NCI-H345 (cell line): ENCODE results near the gene HNRNPA2B1.
"Not testable (repeated sequence)": the region's sequence is repeated elsewhere in the genome, so short reads cannot be mapped to it uniquely, and the experiment has no call there.

ENCODE experiments used
- DNase-seq: peaks from one replicate; lab custom pipeline; 2025; lab: John Stamatoyannopoulos, UW

The HNRNPA2B1 gene

DNA sequence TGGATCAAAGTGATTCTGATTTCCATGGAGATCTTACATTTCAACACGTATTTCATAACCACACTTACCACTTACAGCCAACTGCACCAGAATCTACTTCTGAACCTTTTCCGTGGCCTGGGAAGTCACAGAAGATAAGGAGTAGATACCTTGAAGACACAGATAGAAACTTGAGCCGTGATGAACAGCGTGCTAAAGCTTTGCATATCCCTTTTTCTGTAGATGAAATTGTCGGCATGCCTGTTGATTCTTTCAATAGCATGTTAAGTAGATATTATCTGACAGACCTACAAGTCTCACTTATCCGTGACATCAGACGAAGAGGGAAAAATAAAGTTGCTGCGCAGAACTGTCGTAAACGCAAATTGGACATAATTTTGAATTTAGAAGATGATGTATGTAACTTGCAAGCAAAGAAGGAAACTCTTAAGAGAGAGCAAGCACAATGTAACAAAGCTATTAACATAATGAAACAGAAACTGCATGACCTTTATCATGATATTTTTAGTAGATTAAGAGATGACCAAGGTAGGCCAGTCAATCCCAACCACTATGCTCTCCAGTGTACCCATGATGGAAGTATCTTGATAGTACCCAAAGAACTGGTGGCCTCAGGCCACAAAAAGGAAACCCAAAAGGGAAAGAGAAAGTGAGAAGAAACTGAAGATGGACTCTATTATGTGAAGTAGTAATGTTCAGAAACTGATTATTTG, 15.3 kb downstream of the HNRNPA2B1 start:
- no peak for DNase-seq

- not testable (repeated sequence) for DNase-seq
Observed at GRCh38 chr7:26184281-26185101, 16.1 kb downstream of the HNRNPA2B1 start.

DNA sequence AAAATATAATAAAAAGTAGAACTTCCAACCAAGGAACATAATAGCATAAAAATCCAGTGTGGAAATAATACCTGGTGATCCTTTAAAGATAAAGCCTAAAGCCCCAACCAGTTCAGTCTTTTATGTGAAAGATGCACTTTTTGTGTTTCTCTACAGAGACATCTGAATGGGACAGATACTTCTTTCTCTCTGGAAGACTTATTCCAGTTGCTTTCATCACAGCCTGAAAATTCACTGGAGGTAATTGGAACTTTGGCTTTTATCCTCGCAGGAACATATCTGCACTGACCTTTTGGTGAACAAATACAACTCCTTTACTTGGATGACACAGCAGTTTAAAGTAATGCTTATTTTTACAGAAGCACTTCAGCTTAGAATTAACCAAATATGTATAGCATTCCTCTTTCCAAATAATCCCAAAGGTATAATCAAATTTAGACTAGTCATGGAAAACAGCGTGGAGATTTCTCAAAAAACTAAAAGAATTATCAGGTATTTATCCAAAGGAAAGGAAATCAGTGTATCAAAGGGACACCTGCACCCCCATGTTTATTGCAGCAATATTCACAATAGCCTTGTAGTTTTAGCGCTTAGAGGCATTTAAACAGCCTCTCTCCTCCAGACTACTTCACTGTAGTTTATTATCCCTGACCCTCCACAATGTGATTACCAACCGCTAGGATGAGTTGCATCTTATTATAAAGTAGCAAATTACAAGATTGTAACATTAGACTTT, 16.8 kb downstream of the HNRNPA2B1 start:
- DNase-seq, result no peak

DNA sequence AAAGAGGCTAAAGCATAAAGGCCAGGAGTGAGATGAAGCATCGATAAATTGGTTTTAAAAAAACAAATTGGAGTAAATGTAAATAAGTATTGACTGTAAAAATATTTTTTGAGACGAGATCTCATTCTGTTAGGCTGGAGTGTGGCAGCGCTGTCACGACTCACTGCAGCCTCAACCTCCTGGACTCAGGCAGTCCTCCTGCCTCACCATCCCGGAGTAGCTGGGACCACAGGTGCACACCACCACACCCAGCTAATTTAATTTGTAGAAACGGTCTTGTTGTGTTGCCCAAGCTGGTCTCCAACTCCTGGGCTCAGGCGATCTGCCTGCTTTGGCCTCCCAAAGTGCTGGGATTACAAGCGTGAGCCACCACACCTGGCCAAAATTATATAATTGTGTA, 17.8 kb downstream of the HNRNPA2B1 start:
- no peak for DNase-seq

DNA sequence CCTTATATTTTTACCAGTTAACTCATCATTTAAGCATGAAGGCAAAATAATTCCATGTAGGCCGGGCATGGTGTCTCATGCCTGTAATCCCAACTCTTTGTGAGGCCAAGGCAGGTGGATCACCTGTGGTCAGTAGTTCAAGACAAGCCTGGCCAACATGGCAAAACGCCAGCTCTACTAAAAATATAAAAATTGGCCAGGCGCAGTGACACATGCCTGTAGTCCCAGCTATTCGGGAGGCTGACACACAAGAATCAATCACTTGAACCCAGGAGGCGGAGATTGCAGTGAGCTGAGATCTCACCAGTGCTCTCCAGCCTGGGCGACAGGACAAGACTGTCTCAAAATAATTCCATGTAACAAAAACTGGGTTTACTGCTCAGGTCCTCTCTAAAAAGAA, 18.3 kb downstream of the HNRNPA2B1 start:
- DNase-seq, result no peak

DNA sequence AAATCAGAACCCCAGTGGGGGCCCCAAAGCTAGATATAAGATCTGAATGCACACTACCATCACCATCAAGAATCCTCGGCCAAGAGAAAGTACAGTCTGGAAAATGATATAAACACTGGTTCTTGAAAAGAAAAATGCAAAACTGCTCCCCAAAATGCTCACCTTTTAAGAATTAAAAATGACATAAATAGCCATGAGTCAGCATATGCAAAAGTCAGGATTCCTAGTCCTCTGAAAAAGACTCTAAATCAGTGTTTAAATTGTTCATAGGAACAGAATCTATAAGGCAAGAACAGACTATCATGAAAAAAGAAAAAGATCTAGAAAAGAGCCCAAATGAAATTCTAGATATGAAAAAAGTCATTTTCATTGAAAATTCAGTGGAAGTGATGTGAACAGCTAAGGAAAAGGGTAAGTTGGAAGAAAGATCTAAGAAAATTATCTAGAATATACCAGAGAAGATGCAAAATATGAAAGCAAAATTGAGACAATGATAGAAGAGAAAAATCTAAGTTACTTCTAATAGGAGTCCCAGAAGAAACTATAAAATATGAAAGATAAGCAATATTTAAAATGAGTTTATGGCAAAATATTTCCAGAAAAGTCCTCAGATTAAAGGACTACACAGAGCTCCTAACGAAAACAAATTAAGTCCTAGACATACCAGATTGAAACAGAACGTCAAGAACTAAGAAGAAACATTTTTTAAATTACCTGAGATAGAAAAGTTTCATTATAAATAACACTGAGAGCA, 18.9 kb downstream of the HNRNPA2B1 start:
- DNase-seq, result no peak

DNA sequence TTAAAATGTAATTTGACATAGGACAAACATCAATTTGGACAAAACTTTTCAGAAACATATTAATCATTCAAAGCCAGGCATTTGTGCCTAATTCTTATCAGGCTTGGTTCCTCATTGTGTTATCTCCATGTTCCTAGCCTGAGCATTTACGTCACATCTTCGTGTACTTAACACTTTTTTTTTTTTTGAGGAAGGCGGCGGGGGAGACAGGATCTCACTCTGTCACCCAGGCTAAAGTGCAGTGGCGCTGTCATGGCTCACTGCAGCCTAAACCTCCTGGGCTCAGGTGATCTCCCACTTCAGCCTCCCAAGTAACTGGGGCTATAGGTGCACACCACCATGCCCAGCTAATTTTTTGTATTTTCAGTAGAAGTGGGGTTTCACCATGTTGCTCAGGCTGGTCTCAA, 19.8 kb downstream of the HNRNPA2B1 start:
- no peak for DNase-seq

DNA sequence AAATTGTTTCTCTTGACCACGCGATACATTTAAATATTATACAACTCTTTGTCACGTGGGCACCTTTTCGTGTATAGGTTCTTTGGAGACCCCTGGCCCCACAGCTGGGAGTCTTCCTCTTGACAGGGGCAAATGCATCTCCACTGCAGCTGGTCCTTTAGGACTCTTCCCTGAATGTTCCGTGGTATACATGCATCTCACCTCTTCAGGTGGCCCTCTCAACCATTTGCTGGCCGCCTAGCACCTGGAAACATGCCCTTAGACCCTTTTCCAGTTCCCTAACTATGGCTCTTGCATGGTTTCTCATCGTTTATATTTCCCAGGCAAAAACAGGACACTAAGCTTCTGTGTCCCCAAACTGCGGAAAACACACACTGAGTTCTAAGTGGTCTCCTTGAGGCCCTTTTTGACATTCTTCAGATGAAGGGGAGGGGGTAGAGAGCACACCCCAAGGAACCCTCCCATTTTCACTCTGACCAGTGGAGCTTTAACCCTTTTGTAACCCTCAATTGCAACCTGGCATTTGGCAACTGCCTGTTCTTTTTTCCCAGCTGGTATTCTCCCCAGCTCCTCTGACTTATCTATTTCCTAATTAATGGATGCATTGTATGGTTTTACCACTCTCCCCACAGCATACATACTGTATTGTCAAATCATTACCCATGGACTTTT, 20.6 kb downstream of the HNRNPA2B1 start:
- DNase-seq, result no peak

DNA sequence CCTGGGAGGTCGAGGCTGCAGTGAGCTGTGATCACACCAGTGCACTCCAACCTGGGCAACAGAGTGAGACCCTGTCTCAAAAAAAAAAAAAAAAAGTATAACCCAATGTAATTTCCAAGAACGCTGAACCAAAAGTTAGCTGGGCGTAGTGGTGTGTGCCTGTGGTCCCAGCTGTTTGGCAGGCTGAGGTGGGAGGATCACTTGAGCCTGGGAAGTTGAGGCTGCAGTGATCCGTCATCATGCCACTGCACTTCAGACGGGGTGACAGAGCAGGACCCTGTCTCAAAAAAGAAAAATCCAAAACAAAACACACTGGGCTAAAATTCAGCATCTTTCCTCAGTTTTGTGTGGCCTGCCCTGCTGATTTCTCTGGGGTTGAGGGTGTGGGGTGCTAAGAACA, 21.1 kb downstream of the HNRNPA2B1 start:
- no peak for DNase-seq

DNA sequence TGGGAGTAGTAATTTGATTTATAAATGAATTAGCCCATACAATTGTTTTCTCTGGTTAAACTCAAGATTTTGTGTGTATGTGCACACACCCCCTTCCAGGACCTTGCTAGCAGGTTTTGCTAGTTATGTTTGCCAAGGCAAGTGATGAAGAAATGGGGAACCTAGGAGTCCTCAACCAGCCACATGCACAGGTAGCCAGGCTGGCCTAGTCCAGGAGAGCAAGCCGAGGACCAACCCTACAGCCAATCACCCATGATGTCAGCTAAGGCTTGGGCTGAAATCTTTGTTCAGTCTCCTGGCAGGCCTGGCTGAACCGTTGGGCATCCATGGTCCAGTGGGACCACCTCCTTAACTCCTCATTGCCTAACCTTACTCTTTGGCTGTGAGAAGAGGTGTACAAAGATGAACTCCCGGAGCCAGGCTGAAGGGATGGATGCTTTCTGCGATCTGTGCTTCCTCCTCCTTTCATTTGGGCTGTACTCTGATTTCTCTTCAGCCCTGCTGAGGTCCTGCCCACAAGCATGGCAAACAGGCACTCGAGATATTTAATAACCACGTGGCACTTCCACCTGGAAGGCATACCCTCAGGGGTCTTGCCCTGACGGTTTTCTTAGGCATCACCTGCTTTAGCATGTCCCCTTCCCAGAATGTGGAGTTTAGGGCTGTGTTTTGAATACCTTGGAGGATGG, 22.1 kb downstream of the HNRNPA2B1 start:
- no peak for DNase-seq

DNA sequence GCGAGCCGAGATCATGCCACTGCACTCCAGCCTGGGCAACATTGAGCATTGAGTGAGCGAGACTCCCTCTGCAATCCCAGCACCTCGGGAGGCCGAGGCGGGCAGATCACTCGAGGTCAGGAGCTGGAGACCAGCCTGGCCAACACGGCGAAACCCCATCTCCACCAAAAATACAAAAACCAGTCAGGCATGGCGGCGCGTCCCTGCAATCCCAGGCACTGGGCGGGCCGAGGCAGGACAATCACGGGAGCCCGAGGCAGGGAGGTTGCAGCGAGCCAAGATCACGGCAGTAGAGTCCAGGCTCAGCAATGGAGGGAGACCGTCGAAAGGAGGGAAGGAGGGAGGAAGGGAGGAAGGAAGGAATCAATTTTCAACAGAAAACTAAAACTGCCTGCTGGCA, 23.3 kb downstream of the HNRNPA2B1 start:
- DNase-seq, result not testable (repeated sequence)

DNA sequence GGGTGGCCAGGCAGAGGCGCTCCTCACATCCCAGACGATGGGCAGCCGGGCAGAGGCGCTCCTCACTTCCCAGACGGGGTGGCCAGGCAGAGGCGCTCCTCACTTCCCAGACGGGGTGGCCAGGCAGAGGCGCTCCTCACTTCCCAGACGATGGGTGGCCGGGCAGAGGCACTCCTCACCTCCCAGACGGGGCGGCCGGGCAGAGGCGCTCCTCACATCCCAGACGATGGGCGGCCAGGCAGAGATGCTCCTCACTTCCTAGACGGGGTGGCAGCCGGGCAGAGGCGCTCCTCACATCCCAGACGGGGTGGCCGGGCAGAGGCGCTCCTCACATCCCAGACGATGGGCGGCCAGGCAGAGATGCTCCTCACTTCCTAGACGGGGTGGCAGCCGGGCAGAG, 23.9 kb downstream of the HNRNPA2B1 start:
- DNase-seq, result not testable (repeated sequence)

GRCh38 chr7:26175903-26176302, 24.6 kb downstream of the HNRNPA2B1 start:
- DNase-seq, result not testable (repeated sequence)

- DNase-seq, result no peak
Observed at GRCh38 chr7:26172048-26172447, 28.5 kb downstream of the HNRNPA2B1 start.

DNA sequence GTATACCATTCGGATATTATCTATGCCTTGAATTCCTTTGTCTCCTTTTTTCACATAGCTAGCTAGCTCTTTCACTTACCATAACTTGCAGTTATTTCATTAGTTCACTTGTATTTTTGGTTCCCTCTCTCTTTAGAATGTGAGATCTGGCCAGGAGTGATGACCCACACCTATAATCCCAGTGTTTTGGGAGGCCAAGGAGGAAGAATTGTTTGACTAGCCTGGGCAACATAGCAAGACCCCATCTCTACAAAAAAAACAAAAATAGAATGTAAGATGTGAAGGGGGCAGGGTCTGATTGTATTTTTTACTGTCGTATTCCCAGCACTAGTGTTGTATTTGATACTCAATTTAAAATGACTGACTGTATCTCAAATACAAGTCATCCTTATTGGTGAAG, 28.9 kb downstream of the HNRNPA2B1 start:
- DNase-seq, result no peak

- DNase-seq, result no peak
Observed at GRCh38 chr7:26170663-26171062, 29.9 kb downstream of the HNRNPA2B1 start.

GRCh38 chr7:26169271-26169670, 31.3 kb downstream of the HNRNPA2B1 start:
- no peak for DNase-seq

DNA sequence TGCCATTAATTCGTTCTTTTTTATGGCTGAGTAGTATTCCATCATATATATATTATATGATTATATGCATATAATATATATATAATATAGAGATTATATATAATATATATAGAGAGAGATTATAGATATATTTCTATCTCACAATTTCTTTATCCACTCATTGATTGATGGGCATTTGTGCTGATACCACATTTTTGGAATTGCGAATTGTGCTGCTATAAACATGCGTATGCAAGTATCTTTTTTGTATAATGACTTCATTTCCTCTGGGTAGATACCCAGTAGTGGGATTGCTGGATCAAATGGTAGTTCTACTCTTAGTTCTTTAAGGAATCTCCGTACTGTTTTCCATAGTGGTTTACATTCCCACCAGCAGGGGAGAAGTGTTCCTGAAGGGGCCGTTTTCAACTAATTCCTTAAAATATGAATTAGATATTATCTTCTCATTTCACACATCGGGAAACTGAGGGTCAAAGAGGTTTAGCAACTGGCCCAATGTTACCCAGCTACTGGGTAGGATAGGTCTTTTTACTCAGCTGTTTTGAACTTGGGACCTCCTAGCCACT, 32.0 kb downstream of the HNRNPA2B1 start:
- no peak for DNase-seq

- no peak for DNase-seq
Observed at GRCh38 chr7:26167303-26167934, 33.1 kb downstream of the HNRNPA2B1 start.

DNA sequence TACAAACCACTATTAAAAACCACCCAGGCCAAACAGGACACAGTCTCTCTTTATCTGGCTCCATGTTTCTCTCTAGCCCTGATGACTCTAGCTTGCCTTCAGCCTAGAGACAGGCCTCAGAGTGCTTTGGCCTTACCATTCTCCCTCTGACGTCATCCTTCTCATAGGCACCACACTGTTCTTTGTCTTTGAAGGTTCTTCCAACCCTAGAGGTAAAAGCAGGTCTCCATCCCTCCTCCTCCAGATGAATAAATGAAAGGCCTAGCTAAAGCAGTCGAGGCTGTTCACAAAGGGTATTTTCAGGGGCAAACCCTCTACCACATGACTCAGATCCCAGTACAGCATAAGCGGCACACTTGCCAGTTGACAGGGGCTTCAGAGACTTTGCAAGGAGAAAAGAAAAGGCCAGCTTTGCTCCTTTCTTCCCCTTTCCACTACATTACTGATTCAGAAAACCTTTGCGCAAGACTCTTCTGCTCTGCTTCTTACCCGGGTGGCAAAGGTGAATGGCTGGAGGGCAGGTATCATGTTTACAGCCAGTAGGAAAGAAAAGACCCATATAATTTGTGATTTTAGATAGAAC, 33.8 kb downstream of the HNRNPA2B1 start:
- no peak for DNase-seq
